Muscle of leg (tissue), 11 donors: ENCODE data around the gene LRRC42. TPM values are rescaled to one million over a fixed set of nuclear protein-coding genes. Genes with fewer than 3 reads are reported as not detected.
"Not testable (repeated sequence)": the region's sequence is repeated elsewhere in the genome, so short reads cannot be mapped to it uniquely, and the experiment has no call there.

Experiments used
- DNase-seq: peaks from one replicate; pipeline ENCODE4 v3.0.0; 2013
- H3K27ac ChIP-seq: one replicate; pipeline ENCODE4 v1.5.1; 2013; ENCODE audit warnings: mild to moderate bottlenecking, low read length, control low read depth
- H3K27me3 ChIP-seq: one replicate; pipeline ENCODE4 v1.6.1; 2013; ENCODE audit warnings: low read length; ENCODE audit not compliant: control insufficient read depth, insufficient read depth
- H3K36me3 ChIP-seq: one replicate; pipeline ENCODE4 v1.6.1; 2013; ENCODE audit warnings: low read length; ENCODE audit not compliant: control insufficient read depth, insufficient read depth
- H3K4me1 ChIP-seq: one replicate; pipeline ENCODE4 v1.6.1; 2013; ENCODE audit warnings: low read length; ENCODE audit not compliant: control insufficient read depth, insufficient read depth
- H3K4me3 ChIP-seq: one replicate; pipeline ENCODE4 v1.5.1; 2013; ENCODE audit warnings: low read length, control low read depth
- H3K9me3 ChIP-seq: replicated peaks from 2 replicates; pipeline ENCODE4 v1.6.1; 2013; ENCODE audit warnings: low read depth, low read length; ENCODE audit not compliant: control insufficient read depth
- WGBS: methylation state at CpG from one replicate; pipeline ENCODE4 v1.1.5; 2013; ENCODE audit warnings: missing lambda C conversion rate; ENCODE audit not compliant: insufficient coverage; 5-methylcytosine and 5-hydroxymethylcytosine counted together
- polyA plus RNA-seq, 8 donors: library from polyadenylated mRNA; unstranded; fragments of 120-200 nt; gene quantifications; one replicate each; pipeline versions ENCODE4 v1.2.1 to v1.2.3, GENCODE V29; 2013; ENCODE audit warnings: inconsistent platforms in 1 of 8, low replicate concordance in 1 of 8; ENCODE audit not compliant: insufficient read length in 8 of 8, insufficient read depth in 1 of 8
- total RNA-seq: library from RNA; stranded (reverse); fragments of 120-200 nt; gene quantifications from one replicate; pipeline ENCODE4 v1.2.4, GENCODE V29; 2013

Gene LRRC42
- total and polyA plus RNA-seq, 9 donors, result 19.3 to 30.2 (median 24.2) TPM

DNA sequence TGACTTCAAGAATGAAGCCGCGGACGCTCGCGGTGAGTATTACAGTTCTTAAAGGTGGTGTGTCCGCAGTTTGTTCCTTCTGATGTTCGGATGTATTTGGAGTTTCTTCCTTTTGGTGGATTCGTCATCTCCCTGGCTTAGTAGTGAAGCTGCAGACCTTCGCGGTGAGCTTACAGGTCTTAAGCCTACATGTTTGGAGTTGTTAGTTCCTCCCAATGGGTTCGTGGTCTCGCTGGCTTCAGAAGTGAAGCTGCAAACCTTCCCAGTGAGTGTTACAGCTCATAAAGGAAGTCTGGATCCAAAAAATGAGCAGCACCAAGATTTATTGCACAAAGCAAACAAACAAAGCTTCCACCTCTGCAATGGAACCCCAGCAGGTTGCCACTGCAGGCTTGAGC lies 57.1 kb downstream of the LRRC42 start:
- Histone ChIP-seq H3K9me3 (no peaks in the 10 kb centered on the region), H3K36me3 (no peaks in the 10 kb centered on the region), H3K27ac (no peak overlapping the region), H3K4me1 (no peaks in the 10 kb centered on the region), H3K4me3 (no peak overlapping the region), H3K27me3 (no peaks in the 10 kb centered on the region)
- 85% methylated on average over 12 of the region's 12 CpGs for WGBS
- no peak for DNase-seq

DNA sequence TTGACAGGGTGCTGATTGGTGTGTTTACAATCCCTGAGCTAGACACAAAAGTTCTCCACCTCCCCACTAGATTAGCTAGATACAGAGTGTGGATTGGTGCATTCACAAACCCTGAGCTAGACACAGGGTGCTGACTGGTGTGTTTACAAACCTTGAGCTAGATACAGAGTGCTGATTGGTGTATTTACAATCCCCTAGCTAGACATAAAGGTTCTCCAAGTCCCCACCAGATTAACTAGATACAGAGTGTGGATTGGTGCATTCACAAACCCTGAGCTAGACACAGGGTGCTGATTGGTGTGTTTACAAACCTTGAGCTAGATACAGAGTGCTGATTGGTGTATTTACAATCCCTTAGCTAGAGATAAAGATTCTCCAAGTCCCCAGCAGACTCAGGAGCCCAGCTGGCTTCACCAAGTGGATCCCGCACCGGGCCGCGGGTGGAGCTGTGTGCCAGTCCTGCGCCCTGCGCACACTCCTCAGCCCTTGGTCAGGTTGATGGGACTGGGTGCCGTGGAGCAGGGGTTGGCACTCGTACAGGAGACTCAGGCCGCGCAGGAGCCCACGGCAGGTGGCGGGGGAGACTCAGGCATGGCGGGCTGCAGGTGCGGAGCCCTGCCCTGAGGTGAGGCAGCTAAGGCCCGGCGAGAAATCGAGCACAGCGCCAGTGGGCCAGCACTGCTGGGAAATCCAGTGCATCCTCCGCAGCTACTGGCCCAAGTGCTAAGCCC lies 57.8 kb downstream of the LRRC42 start:
- not testable (repeated sequence) for H3K9me3 ChIP-seq, H3K4me3 ChIP-seq, H3K36me3 ChIP-seq, H3K27me3 ChIP-seq, H3K27ac ChIP-seq, DNase-seq, H3K4me1 ChIP-seq
- WGBS, result 95% methylated on average over 19 of the region's 19 CpGs

DNA sequence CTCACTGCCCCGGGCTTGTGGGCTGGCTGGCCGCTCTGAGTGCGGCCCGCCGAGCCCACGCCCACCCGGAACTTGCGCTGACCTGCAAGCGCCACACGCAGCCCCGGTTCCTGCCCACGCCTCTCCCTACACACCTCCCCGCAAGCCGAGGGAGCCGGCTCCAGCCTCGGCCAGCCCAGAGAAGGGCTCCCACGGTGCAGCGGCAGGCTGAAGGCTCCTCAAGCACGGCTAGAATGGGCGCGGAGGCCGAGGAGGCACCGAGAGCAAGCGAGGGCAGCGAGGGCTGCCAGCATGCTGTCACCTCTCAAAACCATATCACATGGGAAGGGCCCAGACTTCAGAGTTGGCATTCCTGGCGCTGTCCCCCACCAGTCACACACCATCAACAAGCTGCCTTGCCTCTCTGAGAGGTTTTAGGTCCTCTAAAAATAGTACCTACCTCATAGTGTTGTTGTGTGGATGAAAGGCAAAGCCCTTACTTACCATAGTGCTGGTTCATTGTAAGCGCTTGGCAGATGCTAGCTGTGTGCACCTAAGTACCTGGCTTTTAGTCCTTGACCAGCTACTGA lies 58.4 kb downstream of the LRRC42 start:
- no peak overlapping the region for H3K4me3 ChIP-seq
- no peak overlapping the region for H3K27ac ChIP-seq
- H3K9me3 ChIP-seq, result no peaks in the 10 kb centered on the region
- H3K4me1 ChIP-seq, result no peaks in the 10 kb centered on the region
- no peak for DNase-seq
- WGBS, result 95% methylated on average over 23 of the region's 27 CpGs
- H3K27me3 ChIP-seq, result no peaks in the 10 kb centered on the region
- no peaks in the 10 kb centered on the region for H3K36me3 ChIP-seq

DNA sequence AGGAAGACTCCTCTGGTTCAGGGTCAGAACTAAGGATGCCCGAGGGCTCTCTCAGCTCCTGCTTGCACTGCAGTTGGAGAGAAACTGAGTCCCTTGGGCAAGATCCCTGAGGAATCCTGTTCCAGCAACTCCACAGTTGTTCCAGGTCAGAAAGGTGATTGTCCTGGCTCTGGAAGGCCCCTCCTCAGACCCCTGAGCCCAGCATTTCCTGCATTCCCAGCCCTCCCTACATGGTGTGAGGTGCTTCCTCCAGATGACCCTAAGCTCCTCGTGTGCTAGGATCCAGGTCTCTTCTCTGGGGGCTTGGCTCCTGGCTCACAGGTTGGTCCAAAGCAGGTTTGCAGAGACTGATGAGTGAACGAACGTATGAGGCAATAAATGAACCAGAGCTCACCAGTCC lies 60.4 kb downstream of the LRRC42 start:
- H3K9me3 ChIP-seq, result no peaks in the 10 kb centered on the region
- DNase-seq, result no peak
- 46% methylated on average over 4 of the region's 4 CpGs for WGBS
- no peaks in the 10 kb centered on the region for H3K4me1 ChIP-seq
- H3K27me3 ChIP-seq, result no peaks in the 10 kb centered on the region
- H3K4me3 ChIP-seq, result no peak overlapping the region
- no peak overlapping the region for H3K27ac ChIP-seq
- no peaks in the 10 kb centered on the region for H3K36me3 ChIP-seq

DNA sequence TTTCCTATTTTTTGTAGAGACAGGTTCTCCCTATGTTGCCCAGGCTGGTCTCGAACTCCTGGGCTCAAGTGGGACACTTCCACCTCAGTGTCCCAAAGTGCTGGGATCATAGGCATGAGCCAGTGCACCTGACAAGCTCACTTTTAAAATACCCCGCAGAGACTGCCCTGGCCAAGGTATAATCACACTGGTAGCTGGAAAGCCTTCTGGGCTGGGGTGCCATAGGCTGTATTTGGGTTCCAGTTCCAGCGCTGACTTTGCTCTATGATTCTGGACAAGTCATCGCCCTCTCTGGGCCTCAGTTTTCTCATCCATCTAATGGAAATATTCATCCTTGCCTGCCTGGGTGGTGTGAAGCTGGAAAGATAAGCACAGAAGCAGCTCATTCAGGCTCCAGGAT lies 61.5 kb downstream of the LRRC42 start:
- H3K9me3 ChIP-seq, result no peaks in the 10 kb centered on the region
- 57% methylated on average over 1 of the region's 4 CpGs for WGBS
- no peak overlapping the region for H3K4me3 ChIP-seq
- no peak overlapping the region for H3K27ac ChIP-seq
- no peaks in the 10 kb centered on the region for H3K4me1 ChIP-seq
- H3K36me3 ChIP-seq, result no peaks in the 10 kb centered on the region
- no peak for DNase-seq
- H3K27me3 ChIP-seq, result peaks cover 3% of the 10 kb centered on the region

DNA sequence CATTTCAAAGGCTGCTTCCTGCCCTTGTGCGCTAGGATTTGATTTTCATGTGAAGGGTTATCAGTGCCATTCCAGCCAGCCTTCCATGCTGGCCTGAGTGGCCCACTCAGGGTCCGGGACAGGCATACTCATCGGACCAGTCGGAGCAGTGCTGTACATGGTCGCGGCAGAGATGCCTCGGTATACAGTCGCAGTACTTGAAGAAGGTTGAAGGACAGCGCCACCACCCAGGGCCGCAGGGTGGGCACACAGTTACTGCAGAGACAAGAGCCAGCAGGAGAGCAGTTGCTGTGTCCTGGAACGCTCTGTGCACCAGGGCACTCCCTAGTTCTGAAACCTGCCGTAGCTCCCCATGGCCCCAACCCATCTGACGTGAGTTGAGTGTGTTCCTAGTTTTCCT lies 62.7 kb downstream of the LRRC42 start:
- Histone ChIP-seq H3K4me1 (no peaks in the 10 kb centered on the region), H3K27me3 (peaks cover 3% of the 10 kb centered on the region), H3K27ac (no peak overlapping the region), H3K9me3 (no peaks in the 10 kb centered on the region), H3K4me3 (no peak overlapping the region), H3K36me3 (no peaks in the 10 kb centered on the region)
- DNase-seq, result no peak
- WGBS, result 77% methylated on average over 13 of the region's 13 CpGs

DNA sequence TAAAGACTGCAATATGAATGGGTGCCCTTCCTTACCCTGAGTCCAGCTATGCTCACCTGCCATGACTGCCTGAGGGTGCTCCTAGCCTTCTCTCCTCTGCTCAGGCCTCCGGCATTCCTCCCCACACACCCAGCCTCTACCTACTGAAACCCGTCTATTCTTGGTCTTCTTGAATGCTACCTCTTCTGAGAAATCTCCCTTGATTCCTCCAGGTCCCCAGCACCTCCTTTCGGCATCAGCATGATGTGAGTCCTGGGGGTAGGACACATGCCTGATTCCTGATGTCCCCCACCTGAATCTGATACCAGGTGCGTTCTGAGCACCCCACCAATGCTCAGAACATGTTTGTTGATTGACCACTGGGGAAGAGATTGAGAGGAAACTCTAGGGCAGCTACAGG lies 63.3 kb downstream of the LRRC42 start:
- H3K9me3 ChIP-seq, result no peaks in the 10 kb centered on the region
- H3K36me3 ChIP-seq, result no peaks in the 10 kb centered on the region
- DNase-seq, result no peak
- H3K4me1 ChIP-seq, result no peaks in the 10 kb centered on the region
- peaks cover 3% of the 10 kb centered on the region for H3K27me3 ChIP-seq
- no peak overlapping the region for H3K4me3 ChIP-seq
- H3K27ac ChIP-seq, result no peak overlapping the region
- WGBS, result 88% methylated on average over 1 of the region's 4 CpGs

DNA sequence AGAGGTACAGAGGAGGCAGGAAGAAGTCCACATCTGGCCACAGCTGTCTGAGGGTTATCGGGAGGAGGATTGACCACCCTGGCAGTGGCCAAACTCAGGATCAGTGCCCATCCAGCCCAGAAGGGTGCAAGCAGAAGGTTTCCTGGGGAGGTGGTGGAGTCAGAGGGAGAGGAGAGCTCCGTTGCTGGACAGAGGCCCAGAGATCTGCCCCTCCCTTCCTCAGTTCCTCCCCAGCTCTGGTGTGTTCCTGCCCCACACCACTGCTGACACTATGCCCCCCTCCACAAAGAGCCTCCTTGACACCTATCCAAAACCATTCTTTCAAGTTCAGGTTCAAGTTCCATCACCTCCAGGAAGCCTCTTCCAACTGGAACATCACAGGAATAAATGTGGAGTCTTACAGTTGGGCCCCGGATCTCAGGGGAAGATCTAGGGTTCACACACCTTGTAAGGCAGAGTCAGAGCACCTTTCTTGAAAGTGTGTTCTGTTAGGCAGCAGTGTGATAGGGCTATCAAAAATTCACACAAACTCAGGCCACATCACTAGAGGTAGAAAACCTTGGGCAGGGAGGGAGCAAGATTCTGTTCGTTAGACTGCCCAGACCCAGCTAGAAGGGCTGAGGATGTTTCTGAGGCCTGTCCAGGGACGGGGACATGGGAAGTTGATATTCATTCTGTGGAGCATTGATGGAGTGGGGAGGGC lies 64.4 kb downstream of the LRRC42 start:
- Histone ChIP-seq H3K27me3 (peaks cover 3% of the 10 kb centered on the region), H3K36me3 (no peaks in the 10 kb centered on the region), H3K27ac (no peak overlapping the region), H3K4me1 (no peaks in the 10 kb centered on the region), H3K4me3 (no peak overlapping the region), H3K9me3 (no peaks in the 10 kb centered on the region)
- no peak for DNase-seq
- WGBS, result 52% methylated on average over 3 of the region's 5 CpGs

DNA sequence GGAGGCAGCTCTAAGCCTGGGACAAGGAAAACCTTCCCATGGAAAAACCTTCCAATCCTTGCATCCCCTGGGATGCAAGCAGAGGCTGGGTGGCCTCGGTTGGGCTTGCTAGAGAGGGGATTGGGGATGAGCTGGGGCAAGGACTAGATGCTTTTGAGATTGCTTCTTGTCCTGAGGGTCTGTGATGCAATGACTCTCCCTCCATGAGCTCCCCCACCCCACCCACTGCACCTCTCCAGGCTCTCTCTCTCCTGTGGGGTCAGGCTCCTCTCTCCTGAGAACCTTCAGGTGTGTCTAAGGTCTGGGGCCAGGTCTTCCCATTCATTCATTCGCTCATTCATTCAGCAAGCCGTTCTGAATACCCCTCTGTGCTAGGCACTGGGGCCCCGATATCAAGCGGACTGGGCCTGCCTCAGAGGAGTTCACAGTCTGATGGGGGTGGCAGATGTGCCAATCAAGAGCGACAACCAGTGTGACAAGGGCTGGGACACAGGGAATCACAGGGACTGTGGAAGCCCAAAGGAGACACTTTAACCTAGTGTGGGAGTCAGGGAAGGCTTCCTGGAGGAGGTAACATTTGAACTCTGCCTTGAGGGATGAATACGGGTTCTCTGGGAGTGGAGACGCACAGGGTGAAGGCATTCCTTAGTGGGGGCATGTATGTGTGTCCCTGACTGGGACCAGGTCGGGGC lies 65.3 kb downstream of the LRRC42 start:
- H3K36me3 ChIP-seq, result no peaks in the 10 kb centered on the region
- DNase-seq, result no peak
- no peaks in the 10 kb centered on the region for H3K9me3 ChIP-seq
- peaks cover 3% of the 10 kb centered on the region for H3K27me3 ChIP-seq
- WGBS, result 74% methylated on average over 8 of the region's 9 CpGs
- no peaks in the 10 kb centered on the region for H3K4me1 ChIP-seq
- no peak overlapping the region for H3K27ac ChIP-seq
- H3K4me3 ChIP-seq, result no peak overlapping the region

DNA sequence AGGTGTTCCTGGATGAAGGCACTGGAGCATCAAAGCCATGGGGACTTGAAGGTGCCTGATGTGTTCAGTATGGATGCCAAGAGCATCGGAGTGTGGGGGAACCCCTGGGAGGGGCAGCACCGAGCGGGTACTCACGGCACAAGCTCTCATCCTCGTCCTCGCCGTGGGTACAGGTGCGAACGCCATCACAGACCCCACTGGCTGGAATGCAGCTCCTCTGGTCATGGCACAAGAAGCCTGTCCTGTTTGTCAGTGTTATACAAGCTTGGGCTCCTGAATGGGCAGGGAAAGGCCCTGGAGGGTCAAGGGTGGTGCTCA lies 65.8 kb downstream of the LRRC42 start:
- H3K4me1 ChIP-seq, result no peaks in the 10 kb centered on the region
- DNase-seq, result no peak
- H3K9me3 ChIP-seq, result no peaks in the 10 kb centered on the region
- peaks cover 5% of the 10 kb centered on the region for H3K27me3 ChIP-seq
- no peak overlapping the region for H3K4me3 ChIP-seq
- H3K27ac ChIP-seq, result no peak overlapping the region
- no peaks in the 10 kb centered on the region for H3K36me3 ChIP-seq
- WGBS, result 82% methylated on average over 9 of the region's 9 CpGs
